ENCODE results near the gene IFI30. TPM values are rescaled to one million over a fixed set of nuclear protein-coding genes. Genes with fewer than 3 reads are reported as not detected.

The IFI30 gene
- total RNA-seq, 4 donors from 2014 or later = 4.1 to 17.4 (median 11.4) TPM

DNA sequence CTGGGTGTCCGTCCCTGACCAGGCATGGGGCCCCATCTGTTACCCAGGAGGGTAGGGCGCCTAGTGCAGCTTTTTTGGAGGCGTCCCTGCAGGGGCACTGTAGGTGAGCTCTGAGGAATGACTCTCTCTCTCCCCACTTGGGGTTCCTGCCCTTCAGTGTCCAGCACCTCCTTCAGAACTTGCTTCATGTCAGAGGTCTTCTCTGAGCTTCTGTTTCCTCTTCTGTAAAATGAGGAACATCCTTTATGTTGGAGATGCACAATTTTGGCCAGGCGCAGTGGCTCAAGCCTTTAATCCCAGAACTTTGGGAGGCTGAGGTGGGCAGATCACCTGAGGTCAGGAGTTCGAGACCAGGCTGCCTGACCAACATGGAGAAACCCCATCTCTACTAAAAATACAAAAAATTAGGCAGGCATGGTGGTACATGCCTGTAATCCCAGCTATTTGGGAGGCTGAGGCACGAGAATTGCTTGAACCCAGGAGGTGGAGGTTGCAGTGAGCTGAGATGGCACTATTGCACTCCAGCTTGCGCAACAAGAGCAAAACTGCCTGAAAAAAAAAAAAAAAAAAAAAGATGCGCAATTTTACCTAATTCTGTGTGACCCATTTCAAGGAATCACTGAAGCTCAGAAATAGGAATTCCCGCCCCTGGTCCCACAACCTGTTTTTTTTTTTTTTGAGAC lies 35.8 kb upstream of the IFI30 start:
- intact Hi-C loops (cut with DNase I; ENCODE audit: low total_unique reads) = no loop called here
- no peak for TF ChIP-seq POLR2A (IDR thresholded peaks at IDR 0.05)
- TF ChIP-seq, protein P1, sequence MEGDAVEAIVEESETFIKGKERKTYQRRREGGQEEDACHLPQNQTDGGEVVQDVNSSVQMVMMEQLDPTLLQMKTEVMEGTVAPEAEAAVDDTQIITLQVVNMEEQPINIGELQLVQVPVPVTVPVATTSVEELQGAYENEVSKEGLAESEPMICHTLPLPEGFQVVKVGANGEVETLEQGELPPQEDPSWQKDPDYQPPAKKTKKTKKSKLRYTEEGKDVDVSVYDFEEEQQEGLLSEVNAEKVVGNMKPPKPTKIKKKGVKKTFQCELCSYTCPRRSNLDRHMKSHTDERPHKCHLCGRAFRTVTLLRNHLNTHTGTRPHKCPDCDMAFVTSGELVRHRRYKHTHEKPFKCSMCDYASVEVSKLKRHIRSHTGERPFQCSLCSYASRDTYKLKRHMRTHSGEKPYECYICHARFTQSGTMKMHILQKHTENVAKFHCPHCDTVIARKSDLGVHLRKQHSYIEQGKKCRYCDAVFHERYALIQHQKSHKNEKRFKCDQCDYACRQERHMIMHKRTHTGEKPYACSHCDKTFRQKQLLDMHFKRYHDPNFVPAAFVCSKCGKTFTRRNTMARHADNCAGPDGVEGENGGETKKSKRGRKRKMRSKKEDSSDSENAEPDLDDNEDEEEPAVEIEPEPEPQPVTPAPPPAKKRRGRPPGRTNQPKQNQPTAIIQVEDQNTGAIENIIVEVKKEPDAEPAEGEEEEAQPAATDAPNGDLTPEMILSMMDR (IDR thresholded peaks at IDR 0.05) = no peak

DNA sequence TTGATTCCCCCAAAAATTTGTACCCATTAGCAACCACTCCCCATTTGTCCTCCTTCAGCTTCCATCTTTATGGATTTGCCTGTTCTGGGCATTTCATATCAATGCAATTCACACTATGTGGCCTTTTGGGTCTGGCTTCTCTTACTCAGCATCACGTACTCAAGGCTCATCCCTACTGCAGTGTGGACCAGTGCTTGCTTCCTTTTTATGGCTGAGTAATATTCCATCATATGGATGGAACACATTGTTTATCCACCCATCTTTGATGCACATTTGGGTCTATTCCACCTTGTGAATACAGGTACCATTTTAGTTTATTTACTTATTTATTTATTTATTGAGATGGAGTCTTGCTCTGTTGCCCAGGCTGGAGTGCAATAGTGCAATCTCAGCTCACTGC lies 33.1 kb upstream of the IFI30 start:
- H3K4me3 ChIP-seq = no peak overlapping the region
- TF ChIP-seq POLR2A (IDR thresholded peaks at IDR 0.05) = no peak
- TF ChIP-seq, protein P1 (IDR thresholded peaks at IDR 0.05) = no peak
- H3K9me3 ChIP-seq = no peaks in the 10 kb centered on the region
- no peaks in the 10 kb centered on the region for H3K36me3 ChIP-seq
- no peak overlapping the region for H3K27ac ChIP-seq
- intact Hi-C loops (cut with DNase I; ENCODE audit: low total_unique reads) = no loop called here
- no peaks in the 10 kb centered on the region for H3K4me1 ChIP-seq
- no peak for DNase-seq
- no peaks in the 10 kb centered on the region for H3K27me3 ChIP-seq

More for the DNA sequence above, 35.8 kb upstream of the IFI30 start:
- H3K27ac ChIP-seq = no peak overlapping the region
- no peaks in the 10 kb centered on the region for H3K9me3 ChIP-seq
- H3K4me3 ChIP-seq = no peak overlapping the region
- DNase-seq = no peak
- no peaks in the 10 kb centered on the region for H3K4me1 ChIP-seq
- H3K36me3 ChIP-seq = no peaks in the 10 kb centered on the region
- no peaks in the 10 kb centered on the region for H3K27me3 ChIP-seq

DNA sequence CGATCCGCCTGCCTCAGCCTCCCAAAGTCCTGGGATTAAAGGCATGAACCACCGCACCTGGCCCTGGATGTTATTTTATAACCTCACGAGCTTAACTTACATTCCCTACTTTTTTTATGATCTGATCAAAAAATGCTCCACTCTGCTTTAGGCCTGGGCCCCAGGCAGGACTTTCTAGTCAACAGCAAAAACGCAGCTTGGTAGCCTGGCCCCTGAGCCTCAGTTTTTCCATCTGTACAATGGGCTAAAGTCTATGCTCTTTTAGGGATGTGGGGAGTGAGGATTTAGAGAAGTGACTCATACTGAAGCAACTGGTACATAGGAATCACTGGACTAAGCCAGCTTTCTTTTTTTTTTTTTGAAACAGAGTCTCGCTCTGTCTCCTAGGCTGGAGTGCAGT lies 32.6 kb upstream of the IFI30 start:
- Histone ChIP-seq H3K36me3 (no peaks in the 10 kb centered on the region), H3K27me3 (no peaks in the 10 kb centered on the region), H3K9me3 (no peaks in the 10 kb centered on the region), H3K4me3 (no peak overlapping the region), H3K27ac (no peak overlapping the region), H3K4me1 (no peaks in the 10 kb centered on the region)
- intact Hi-C loops (cut with DNase I; ENCODE audit: low total_unique reads) = no loop called here
- TF ChIP-seq, protein P1 (IDR thresholded peaks at IDR 0.05) = no peak
- no peak for TF ChIP-seq POLR2A (IDR thresholded peaks at IDR 0.05)
- DNase-seq = no peak

DNA sequence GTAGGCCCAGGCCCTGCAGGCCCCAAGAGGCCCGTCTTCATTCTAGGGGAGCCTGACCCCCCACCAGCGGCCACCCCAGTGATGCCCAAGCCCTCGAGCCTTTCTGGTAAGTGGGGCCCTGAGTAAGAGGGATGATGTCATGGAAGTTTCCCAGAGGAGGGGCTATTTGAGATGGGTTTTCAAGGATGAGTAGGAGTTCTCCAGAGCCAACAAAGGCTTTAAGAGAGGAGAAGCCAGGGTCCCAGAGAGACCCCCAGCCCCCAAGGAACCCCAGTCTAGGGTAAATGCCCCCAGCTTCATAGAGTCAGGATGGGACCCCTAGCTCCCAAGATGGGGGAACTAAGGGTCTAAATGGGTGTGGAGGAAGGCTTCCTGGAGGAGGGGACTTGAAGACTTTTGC lies 29.7 kb upstream of the IFI30 start:
- TF ChIP-seq POLR2A (IDR thresholded peaks at IDR 0.05) = no peak
- TF ChIP-seq, protein P1 (IDR thresholded peaks at IDR 0.05) = no peak
- no peaks in the 10 kb centered on the region for H3K36me3 ChIP-seq

DNA sequence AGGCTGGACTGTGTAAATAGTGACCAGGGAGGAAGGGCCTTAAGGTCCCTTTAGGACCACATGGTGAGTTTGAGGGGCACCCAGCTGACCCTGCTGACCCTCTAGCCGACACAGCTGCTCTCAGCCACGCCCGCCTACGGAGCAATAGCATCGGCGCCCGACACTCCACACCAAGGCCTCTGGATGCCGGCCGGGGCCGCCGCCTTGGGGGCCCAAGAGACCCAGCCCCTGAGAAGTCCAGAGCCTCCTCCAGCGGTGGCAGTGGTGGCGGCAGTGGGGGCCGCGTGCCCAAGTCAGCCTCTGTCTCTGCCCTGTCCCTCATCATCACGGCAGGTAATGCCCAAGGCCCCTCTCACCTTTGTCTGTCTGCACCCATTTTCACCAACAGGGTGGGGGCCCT lies 29.3 kb upstream of the IFI30 start:
- TF ChIP-seq, protein P1 (IDR thresholded peaks at IDR 0.05) = no peak
- TF ChIP-seq POLR2A (IDR thresholded peaks at IDR 0.05) = no peak

More for the DNA sequence above, 29.7 kb upstream of the IFI30 start:
- Histone ChIP-seq H3K9me3 (no peaks in the 10 kb centered on the region), H3K4me3 (no peak overlapping the region), H3K27ac (no peak overlapping the region), H3K4me1 (no peaks in the 10 kb centered on the region), H3K27me3 (no peaks in the 10 kb centered on the region)
- no peak for DNase-seq
- intact Hi-C loops (cut with DNase I; ENCODE audit: low total_unique reads) = no loop called here

More for the DNA sequence above, 29.3 kb upstream of the IFI30 start:
- no peak for DNase-seq
- Histone ChIP-seq H3K36me3 (no peaks in the 10 kb centered on the region), H3K9me3 (no peaks in the 10 kb centered on the region), H3K27ac (no peak overlapping the region), H3K4me3 (no peak overlapping the region), H3K4me1 (no peaks in the 10 kb centered on the region), H3K27me3 (no peaks in the 10 kb centered on the region)
- intact Hi-C loops (cut with DNase I; ENCODE audit: low total_unique reads) = no loop called here
